Activated CD8-positive, alpha-beta T cell treated with anti-CD3 and anti-CD28 coated beads for 36 hours (primary cell): Measurements from ENCODE around the gene LRRTM4. TPM values are rescaled to one million over a fixed set of nuclear protein-coding genes. Genes with fewer than 3 reads are reported as not detected.

Experiments used
- ATAC-seq: fragments of 200-7000 bp; cut with Tn5 transposase; one replicate; pipeline ENCODE4 v1.10.0; 2021; ENCODE audit warnings: mild to moderate bottlenecking, moderate library complexity
- CTCF ChIA-PET: fragments of 350-600 bp; sonication (Branson Sonifier 250); formaldehyde crosslinking; loops from one replicate; lab custom pipeline; 2021; ENCODE audit warnings: antibody characterized with exemption; lab: Charles Lee
- POLR2A ChIA-PET: fragments of 350-600 bp; sonication (Branson Sonifier 250); formaldehyde crosslinking; loops from one replicate; lab custom pipeline; 2021; ENCODE audit warnings: antibody characterized with exemption; lab: Charles Lee
- DNase-seq: peaks from one replicate; pipeline ENCODE4 v3.0.0-alpha.2; 2020
- H3K27ac Mint-ChIP-seq: one replicate; pipeline ENCODE4 v1.8.0; 2021; ENCODE audit warnings: mild to moderate bottlenecking, mixed read lengths
- H3K27me3 Mint-ChIP-seq: one replicate; pipeline ENCODE4 v1.8.0; 2021; ENCODE audit warnings: mixed read lengths
- H3K36me3 Mint-ChIP-seq: one replicate; pipeline ENCODE4 v1.8.0; 2021; ENCODE audit warnings: low read depth, mixed read lengths
- H3K4me1 Mint-ChIP-seq: one replicate; pipeline ENCODE4 v1.8.0; 2021; ENCODE audit warnings: low read depth, mixed read lengths
- H3K4me3 Mint-ChIP-seq: one replicate; pipeline ENCODE4 v1.8.0; 2021; ENCODE audit warnings: mild to moderate bottlenecking, moderate library complexity, mixed read lengths
- H3K9me3 Mint-ChIP-seq: one replicate; pipeline ENCODE4 v1.8.0; 2021; ENCODE audit warnings: mixed read lengths
- CTCF ChIP-seq: fragments of 200-600 bp; IDR thresholded peaks from one replicate; pipeline ENCODE4 v1.8.0; 2022; ENCODE audit warnings: antibody characterized with exemption, mild to moderate bottlenecking
- intact Hi-C: fragments of 100-400 bp; cut with micrococcal nuclease; formaldehyde crosslinking; loops from one replicate; pipeline ENCODE4 v1.10.0; 2022
- total RNA-seq, 2 experiments: library from RNA; stranded (reverse); gene quantifications; one replicate each; pipeline ENCODE4 v1.2.3, GENCODE V29; 2021

LRRTM4 gene
- total RNA-seq, 2 experiments from 2014 or later: not detected

GRCh38 chr2:76867854-76868253, 654.3 kb downstream of the LRRTM4 start:
- Mint-ChIP-seq H3K27me3 (no peaks in the 10 kb centered on the region), H3K4me3 (no peak overlapping the region), H3K36me3 (no peaks in the 10 kb centered on the region), H3K9me3 (peaks cover 12% of the 10 kb centered on the region), H3K27ac (no peak overlapping the region), H3K4me1 (no peaks in the 10 kb centered on the region)
- no peak for ATAC-seq
- TF ChIP-seq CTCF: no peak
- ChIA-PET CTCF (no interaction called here), POLR2A (no interaction called here)
- DNase-seq: no peak
- intact Hi-C loops: no loop called here

GRCh38 chr2:76866464-76866863, 655.7 kb downstream of the LRRTM4 start:
- intact Hi-C loops: no loop called here
- Mint-ChIP-seq H3K4me1 (no peaks in the 10 kb centered on the region), H3K36me3 (no peaks in the 10 kb centered on the region), H3K4me3 (no peak overlapping the region), H3K27me3 (no peaks in the 10 kb centered on the region), H3K9me3 (peaks cover 12% of the 10 kb centered on the region), H3K27ac (no peak overlapping the region)
- POLR2A ChIA-PET: no interaction called here
- CTCF ChIA-PET: no interaction called here
- TF ChIP-seq CTCF: no peak
- no peak for DNase-seq
- no peak for ATAC-seq

GRCh38 chr2:76862901-76863300, 659.3 kb downstream of the LRRTM4 start:
- Mint-ChIP-seq H3K27ac (no peak overlapping the region), H3K36me3 (no peaks in the 10 kb centered on the region), H3K4me3 (no peak overlapping the region), H3K4me1 (no peaks in the 10 kb centered on the region), H3K9me3 (peaks cover 4% of the 10 kb centered on the region), H3K27me3 (no peaks in the 10 kb centered on the region)
- intact Hi-C loops: no loop called here
- ChIA-PET CTCF (no interaction called here), POLR2A (no interaction called here)
- DNase-seq (no peak), ATAC-seq (no peak)
- TF ChIP-seq CTCF: no peak

GRCh38 chr2:76861708-76862107, 660.5 kb downstream of the LRRTM4 start:
- POLR2A ChIA-PET: no interaction called here
- intact Hi-C loops: no loop called here
- no peak for ATAC-seq
- CTCF ChIA-PET: no interaction called here
- Mint-ChIP-seq H3K4me3 (no peak overlapping the region), H3K9me3 (peaks cover 4% of the 10 kb centered on the region), H3K36me3 (no peaks in the 10 kb centered on the region), H3K27me3 (no peaks in the 10 kb centered on the region), H3K27ac (no peak overlapping the region), H3K4me1 (no peaks in the 10 kb centered on the region)
- no peak for DNase-seq
- no peak for TF ChIP-seq CTCF

- Mint-ChIP-seq H3K27me3 (no peaks in the 10 kb centered on the region), H3K9me3 (peaks cover 2% of the 10 kb centered on the region), H3K27ac (no peak overlapping the region), H3K4me3 (no peak overlapping the region), H3K4me1 (no peaks in the 10 kb centered on the region), H3K36me3 (no peaks in the 10 kb centered on the region)
- TF ChIP-seq CTCF: no peak
- ATAC-seq: no peak
- no peak for DNase-seq
- ChIA-PET CTCF (no interaction called here), POLR2A (no interaction called here)
- intact Hi-C loops: no loop called here
These were observed 671.2 kb downstream of the LRRTM4 start for GRCh38 chr2:76851000-76851399.
